HL-60 (cell line): ENCODE measurements around the gene PITPNC1.

Source experiments
- CTCF ChIP-seq: IDR thresholded peaks from one replicate; pipeline ENCODE4 v1.5.1; 2011; ENCODE audit warnings: low read length, control low read depth, inconsistent platforms; ENCODE audit not compliant: insufficient read depth
- GABPA ChIP-seq: IDR thresholded peaks from 2 replicates; pipeline ENCODE4 v1.6.1; 2012; ENCODE audit warnings: low read depth
- POLR2AphosphoS5 ChIP-seq: IDR thresholded peaks from 2 replicates; pipeline ENCODE4 v1.6.1; 2012; ENCODE audit warnings: low read depth

- no peak for TF ChIP-seq GABPA
- no peak for TF ChIP-seq POLR2AphosphoS5
- no peak for TF ChIP-seq CTCF
Measured at GRCh38 chr17:67343237-67343636, 33.8 kb upstream of the PITPNC1 start.
